GM21737 (cell line): ENCODE data around the gene C10orf90.

Experiments used
- ATAC-seq: cut with Tn5 transposase; IDR thresholded peaks from one replicate; pipeline ENCODE4 v1.9.1; 2021; ENCODE audit warnings: mild to moderate bottlenecking, moderate library complexity; ENCODE audit not compliant: unreplicated experiment

Gene C10orf90

GRCh38 chr10:126433351-126433750 lies 237.1 kb downstream of the C10orf90 start:
- no peak for ATAC-seq

DNA sequence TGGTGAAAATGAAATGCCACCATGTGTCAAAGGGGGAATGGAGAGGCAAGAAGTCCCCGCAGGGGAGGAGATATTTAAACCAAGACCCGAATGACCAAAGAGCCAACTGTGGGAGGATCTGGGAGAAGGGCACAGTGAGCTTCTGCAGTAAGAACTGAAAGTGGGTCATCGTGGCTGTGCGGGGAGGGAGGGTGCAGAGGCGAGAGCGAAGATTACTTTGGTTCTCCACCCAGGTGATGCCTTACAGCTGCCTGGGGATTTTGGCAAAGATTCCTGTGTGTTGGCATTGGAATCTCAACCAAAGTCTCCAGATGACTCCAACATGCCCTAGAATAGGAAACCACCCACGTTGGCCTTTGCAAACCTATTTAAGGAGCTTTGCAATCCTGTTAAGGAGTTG lies 238.0 kb downstream of the C10orf90 start:
- no peak for ATAC-seq

DNA sequence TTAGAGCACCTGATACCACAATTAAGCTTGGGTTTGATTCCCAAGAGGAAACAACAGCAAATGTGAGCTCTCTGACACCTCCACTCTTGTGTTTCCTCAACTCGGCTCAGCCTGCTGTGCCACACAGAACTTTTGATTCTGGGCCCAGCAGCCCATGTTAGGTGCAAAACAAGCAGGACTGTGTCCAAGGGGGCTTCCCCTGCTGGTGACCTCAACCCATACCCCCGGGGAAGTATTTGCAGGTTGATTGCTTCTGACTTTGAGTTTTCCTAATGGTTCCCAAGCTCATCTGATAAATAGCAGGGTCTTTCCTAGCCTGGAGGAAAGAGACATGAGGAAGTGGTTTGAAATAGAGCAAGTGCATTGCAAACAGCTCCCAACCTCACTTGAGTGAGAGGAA lies 238.7 kb downstream of the C10orf90 start:
- ATAC-seq = no peak

DNA sequence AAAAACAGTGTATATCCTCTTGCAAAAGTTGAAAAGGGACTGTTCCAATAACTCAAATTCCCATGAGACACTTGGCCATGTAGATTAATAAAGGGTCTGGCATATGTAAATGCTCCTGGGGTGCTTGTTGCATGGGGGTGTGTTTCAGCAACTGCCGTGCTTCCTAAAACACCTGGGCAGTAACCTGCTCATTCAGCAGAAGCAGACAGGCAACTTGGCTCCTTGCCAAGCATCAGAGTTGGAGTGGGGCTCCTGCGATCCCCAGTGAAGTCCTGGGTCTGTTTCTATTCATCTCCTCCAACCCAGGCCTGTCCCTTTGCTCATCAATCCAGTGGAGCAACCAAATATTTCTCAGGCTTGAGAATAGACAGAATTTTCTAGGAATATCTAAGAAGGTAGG lies 240.0 kb downstream of the C10orf90 start:
- ATAC-seq = no peak

- no peak for ATAC-seq
Measured at GRCh38 chr10:126429275-126429674, 241.2 kb downstream of the C10orf90 start.

- ATAC-seq = no peak
Measured at GRCh38 chr10:126425489-126426065, 244.9 kb downstream of the C10orf90 start.

DNA sequence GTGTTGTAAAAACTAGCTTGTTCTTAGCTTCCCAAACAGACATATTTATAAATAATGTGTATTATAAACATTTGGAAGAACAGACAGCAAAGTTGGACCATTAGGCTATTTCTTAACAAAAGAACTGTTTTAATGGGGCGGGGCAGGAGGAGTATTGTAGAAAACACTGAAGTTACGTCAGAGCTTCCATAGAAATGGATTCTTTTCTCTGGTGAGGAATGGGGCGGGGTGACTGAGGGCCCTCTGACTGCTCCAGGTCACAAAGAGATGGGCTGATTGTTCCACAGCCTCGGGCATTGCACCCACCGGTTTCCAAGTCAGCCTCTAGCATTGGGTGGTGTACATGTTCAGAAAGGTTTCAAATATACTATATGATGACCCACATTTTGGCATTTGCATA lies 245.5 kb downstream of the C10orf90 start:
- no peak for ATAC-seq

DNA sequence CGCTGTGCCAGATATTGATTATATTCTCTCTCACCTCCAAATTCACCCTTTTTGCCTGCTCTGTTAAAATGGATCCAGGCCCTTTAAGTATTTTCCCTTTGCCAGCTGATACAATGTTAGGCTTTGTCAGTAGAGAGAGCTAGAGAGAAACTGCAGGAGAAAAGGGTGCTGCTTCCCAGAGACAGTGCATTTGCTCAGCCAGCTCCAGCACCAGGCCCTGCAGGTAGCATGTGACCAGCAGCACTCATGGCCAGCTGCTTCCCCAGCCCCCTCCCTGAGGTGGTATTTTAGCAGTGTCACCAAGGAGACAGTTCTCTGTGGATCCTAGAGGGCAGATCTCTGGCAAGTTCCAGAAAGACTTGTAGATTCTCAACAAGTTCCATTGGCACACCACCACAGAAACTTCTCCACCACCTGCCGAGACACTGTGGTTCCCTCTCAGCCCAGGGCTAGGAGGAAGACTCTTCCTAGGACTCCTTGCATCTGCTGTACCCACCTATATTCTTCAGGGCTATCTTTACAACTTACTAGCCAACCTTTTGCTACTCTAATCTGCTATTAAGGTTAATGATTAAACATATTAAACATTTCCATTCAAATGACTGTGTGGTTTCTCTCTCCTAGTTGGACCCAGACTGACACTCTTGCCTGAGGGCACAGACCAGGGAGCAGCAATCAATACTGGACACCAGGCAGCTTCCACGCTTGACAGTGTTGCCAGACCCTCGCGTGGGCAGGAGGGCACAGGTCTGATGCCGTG lies 246.6 kb downstream of the C10orf90 start:
- ATAC-seq = no peak

DNA sequence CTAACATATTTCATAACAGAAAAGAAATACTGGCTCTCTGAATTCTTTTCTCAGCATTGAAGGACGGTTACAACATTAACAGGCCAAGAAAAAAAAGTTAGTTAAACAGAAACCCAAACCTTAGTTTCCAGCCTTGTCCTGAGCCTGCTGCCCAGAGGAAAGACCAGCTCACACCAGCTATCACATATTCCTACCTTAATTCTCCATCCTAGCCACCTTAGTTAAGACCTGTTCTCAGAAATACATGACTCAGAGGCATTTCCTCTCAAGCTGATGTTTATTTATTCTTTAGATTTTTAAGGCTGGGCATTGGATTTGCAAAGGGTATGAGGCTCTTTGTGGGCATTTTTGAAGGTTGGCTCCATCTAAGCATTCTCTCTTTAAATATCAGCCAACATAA lies 247.9 kb downstream of the C10orf90 start:
- ATAC-seq = no peak

DNA sequence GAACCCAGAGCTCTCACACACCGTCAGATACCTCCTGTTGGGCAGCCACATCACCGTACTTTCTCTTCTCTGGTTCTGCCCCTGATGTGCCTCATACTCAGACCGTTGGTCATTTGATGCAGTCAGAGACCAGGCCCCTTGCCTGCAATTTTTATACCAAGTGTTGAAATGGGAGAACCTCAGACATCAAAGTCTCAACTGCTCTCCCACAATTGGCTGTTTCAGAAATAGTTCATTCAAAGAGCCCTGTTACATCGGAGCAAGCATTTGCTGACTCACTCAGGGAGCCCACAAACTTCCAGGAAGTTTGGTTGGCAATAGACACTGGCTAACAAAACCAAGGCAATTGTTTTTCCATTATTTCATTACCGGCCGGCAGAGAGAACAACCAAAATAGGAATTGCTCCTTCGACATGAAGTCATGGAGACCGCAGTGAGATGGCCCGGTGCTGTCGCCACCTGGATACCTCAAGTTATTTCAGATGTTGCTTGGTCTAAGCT lies 248.7 kb downstream of the C10orf90 start:
- no peak for ATAC-seq

DNA sequence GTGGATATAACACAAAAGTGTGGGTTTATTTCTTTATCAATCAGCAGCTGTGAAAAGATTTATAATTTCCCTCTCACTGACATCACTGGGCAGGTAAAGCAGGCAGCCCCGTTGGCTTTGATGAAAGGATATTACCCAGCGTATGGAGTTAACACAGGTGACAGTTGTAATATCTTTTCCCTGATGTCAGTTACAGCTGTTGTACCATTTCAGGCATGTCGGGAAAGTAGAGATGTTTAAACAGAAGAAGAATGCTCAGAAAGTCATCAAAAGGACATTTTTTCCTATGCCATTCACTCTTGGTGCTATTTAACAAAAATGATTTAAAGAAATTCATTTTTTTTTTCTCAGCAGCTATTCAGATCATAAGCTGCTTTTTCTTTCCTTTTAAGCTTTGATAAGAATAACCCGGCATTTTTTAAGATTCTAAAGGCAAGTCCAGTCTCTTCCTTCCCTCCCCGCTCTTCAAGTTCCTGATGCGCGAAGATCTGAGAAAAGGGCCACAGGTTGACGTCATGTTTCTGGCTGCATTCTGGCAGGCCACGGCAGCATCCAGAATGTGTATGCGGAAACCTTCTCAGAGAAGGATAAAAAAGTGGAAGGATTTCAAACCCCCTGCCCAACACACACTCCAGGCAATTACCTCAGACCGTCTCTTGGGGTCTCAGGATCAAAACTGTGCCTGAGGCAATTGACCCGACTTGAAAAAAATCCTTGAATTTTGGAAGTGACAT lies 249.8 kb downstream of the C10orf90 start:
- ATAC-seq = no peak

GRCh38 chr10:126417220-126417825 lies 253.2 kb downstream of the C10orf90 start:
- ATAC-seq = no peak

- ATAC-seq = no peak
Measured at GRCh38 chr10:126409821-126410220, 260.7 kb downstream of the C10orf90 start.

DNA sequence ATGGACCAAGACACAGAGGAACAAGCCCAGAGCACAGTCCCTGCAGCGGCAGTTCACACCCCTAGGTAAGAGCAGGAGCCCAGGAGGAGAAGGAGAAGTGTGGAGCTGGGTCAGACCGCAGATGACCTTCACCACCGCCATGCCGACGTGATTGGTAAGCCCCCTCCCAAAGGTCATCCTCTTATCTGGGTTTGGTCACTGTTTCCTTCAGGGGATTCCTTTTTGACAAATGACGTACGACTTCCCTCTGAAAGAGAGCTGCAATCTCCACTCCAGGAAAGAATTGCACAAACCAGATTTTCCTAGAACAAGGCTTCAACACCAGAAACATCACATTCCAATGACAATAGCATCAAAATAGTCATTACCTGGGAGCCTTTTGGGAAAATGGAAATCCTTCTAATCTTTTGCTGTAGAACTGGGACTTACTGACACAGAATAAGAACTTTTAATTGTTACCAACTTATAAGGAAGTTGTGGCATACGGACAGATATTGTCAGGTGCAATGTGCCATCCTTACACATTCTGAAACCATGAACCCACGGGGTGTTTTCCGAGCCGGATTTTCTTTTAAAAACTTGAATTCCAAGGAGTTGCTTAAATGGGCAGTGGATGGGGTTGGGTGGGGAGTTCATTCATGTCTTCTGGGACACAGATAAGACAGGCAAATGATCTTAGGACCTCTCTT lies 261.4 kb downstream of the C10orf90 start:
- no peak for ATAC-seq

- ATAC-seq = no peak
Measured at GRCh38 chr10:126407831-126408230, 262.7 kb downstream of the C10orf90 start.

- no peak for ATAC-seq
Measured at GRCh38 chr10:126405239-126405775, 265.2 kb downstream of the C10orf90 start.

GRCh38 chr10:126402721-126403695 lies 267.5 kb downstream of the C10orf90 start:
- no peak for ATAC-seq

DNA sequence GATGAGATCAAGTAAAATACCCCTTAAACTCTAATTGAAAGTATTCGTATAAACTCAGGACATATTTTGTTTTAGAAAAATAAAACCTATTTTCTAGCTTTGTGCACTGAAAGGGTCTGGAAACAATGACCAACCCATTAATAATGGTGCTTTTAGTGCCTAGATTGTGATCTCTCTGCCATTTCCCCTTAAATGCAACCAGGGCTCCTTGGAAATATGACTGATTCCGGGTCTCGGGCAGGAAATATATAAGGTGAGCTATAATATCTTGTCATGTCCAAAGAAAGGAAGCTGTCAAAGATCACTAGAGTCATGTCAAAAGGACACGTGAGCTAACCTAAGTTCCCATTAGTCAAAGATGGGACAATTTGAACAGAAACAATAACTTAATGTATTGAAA lies 269.9 kb downstream of the C10orf90 start:
- ATAC-seq = no peak

DNA sequence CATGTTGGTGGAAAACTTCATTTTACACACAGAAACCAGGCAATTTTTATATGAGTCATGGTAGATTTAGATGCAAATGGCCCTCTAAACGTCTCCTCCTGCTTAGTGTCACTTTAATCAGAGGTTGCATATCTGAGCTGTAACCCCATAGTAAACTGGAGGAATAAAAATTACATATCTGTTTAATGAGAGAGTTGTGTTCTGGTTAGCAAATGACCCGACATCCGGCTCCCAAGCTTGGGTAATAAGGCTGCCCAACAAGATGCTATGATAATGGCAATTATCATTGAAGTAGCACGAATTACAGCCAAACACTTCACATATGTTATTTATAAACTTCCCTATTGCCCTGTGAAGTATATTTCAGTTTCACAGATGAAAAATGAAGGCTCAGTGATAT lies 271.6 kb downstream of the C10orf90 start:
- no peak for ATAC-seq

DNA sequence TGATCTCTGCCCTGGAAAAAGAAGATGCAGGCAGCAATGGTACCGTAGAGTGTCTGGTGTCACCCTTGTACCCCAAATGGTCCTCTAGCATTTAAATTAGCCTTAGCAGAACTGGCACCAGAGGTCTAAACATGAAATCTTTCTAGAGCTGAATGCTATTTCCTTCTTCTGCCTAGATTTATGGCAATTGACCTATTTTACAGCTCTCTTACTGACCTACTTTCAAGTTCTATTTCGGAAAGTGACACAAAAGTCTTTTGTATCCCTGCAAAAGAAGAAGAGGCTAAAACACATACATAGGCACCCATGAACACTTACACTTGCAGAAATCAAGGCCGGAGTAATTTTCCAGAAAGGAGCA lies 272.1 kb downstream of the C10orf90 start:
- no peak for ATAC-seq
